Ramos (cell line): ENCODE measurements around the gene FRS2.

ENCODE experiments used
- in situ Hi-C: fragments of 300-500 bp; cut with MboI; formaldehyde crosslinking; loops from one replicate; pipeline ENCODE4 v1.14.3; 2022; ENCODE audit warnings: low sequenced_read_pairs; ENCODE audit not compliant: unreplicated experiment

Gene FRS2

GRCh38 chr12:69610729-69611128, 140.5 kb downstream of the FRS2 start, which contains the start of gene LRRC10:
TSS of gene LRRC10 (minus strand) at chr12:69610907. CDS start at chr12:69610838, 69 bp downstream.
- in situ Hi-C loops = no loop called here

GRCh38 chr12:69613351-69613750, 143.2 kb downstream of the FRS2 start:
- in situ Hi-C loops = no loop called here

DNA sequence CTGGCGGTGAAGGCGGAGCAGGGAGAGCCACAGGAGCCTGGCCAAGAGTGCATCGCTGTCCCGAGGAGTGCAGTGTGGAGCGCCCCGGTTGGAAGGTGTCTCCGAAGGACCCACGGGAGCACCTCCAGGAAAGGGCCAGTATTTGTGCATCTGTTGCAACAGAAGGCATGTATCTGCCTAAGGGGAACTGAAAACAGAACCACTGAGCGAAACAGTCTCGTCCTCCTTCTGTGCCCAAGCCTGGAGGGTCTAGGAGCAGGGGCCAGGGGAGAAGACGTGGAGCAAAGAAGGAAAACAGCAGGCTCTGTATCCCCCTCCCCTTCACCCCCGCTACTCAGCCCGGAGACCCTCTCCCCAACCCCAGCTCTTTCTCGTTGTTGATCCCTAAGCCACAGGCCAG, 145.8 kb downstream of the FRS2 start:
- in situ Hi-C loops = no loop called here

DNA sequence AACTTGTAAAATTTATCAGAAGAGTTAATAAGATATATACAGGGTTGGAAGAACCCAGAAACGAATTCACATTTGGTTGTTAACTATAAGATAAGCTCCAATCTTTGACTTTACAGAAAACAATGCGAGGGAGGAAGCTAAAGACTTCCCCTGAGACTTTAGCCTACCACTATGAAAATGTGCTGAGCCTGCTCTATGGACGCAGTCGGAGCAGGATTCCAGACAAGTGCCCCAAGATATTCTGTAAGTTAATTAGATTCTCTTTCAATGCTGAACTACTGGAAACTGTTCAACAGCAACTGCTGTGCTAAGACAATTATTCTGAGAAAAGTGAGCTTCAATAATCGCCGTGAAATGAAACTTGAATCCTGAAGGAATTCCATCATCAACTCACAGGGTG, 148.9 kb downstream of the FRS2 start:
- in situ Hi-C loops = no loop called here

DNA sequence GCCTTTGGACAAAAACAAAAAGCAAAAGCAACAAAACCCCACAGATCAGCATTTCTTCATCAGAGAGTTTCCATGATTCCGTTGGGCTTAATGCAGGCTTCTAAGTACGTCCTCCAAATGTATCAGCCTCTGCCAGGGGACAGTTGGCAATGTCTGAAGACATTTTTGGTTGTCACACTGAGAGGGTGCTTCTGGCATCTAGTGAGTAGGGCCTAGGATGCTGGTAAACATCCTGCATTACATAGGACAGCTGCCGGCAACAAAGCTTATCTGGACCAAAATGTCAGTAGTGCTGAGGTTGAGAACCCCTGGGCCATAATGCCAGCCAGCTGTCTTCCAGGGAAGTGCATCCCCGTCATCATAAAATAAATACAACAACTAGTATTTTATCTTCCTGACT, 149.9 kb downstream of the FRS2 start:
- in situ Hi-C loops = no loop called here

DNA sequence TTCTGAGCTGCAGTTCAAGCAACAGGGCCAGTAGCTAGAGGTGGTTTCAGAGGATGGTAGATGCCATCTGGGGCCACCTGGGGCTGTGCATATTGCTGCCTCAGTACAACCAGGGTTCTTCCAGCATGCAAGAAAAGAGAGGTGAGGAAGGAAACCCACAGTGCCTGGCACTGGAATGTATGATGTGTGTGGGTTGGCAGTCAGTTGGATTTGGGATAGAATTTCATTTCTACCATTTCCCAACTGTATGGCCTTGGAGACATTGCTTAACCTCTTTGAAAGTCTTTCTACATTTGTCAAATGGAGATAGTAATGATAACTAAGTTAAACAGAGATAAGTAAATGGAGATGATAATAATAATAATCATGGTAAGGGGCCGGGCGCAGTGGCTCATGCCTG, 150.7 kb downstream of the FRS2 start:
- in situ Hi-C loops = no loop called here

DNA sequence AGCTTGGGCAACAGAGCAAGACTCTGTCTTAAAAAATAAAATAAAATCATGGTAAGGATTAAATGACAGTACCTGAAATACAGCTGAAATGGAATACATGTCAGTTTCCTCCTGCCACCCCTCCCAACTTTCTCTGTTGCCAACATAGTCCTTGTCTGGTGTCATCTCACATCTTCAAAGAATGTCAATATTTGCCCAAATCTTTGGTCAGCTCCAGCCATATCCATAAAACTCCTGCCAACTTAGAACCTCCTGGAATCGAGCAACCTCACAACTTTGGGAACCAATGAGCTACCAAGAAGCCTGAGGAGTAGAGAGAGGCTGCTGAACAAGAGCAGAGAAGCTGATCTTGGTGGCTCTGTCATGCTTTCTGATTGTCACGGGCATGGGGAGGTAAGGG, 151.4 kb downstream of the FRS2 start:
- in situ Hi-C loops = no loop called here

- in situ Hi-C loops = no loop called here
Measured at GRCh38 chr12:69623970-69624369, 153.8 kb downstream of the FRS2 start.

- in situ Hi-C loops = no loop called here
Measured at GRCh38 chr12:69627501-69627900, 157.3 kb downstream of the FRS2 start.
